T-helper 2 cell (primary cell): ENCODE measurements around the gene CALM1.

ENCODE experiments used
- DNase-seq, 5 experiments: peaks; one replicate each; pipeline versions ENCODE4 v3.0.0 to v3.0.0-alpha.2; 2012 to 2022

The CALM1 gene

GRCh38 chr14:90444077-90444696 is 47.4 kb downstream of the CALM1 start:
- DNase-seq = no peak

GRCh38 chr14:90445011-90445410 is 48.2 kb downstream of the CALM1 start:
- DNase-seq = no peak

DNA sequence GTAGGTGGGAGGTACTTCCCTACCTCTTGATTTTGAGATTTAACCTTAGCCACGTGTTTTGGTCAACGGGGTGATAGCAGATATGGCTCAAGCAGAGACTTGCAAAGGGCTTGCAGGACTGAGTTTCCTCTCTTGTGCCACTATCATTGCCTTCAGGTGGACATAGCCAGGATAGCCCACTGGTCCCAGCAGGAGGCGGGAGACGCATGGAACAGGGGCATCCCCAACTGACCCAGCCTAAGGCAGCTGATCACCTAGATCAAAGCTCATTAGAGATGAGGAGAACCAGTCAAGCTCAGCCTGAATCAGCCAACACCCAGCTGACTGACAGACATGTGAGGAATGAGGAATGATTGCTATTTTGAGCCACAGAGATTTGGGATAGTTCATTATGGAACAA is 49.6 kb downstream of the CALM1 start:
- no peak for DNase-seq

DNA sequence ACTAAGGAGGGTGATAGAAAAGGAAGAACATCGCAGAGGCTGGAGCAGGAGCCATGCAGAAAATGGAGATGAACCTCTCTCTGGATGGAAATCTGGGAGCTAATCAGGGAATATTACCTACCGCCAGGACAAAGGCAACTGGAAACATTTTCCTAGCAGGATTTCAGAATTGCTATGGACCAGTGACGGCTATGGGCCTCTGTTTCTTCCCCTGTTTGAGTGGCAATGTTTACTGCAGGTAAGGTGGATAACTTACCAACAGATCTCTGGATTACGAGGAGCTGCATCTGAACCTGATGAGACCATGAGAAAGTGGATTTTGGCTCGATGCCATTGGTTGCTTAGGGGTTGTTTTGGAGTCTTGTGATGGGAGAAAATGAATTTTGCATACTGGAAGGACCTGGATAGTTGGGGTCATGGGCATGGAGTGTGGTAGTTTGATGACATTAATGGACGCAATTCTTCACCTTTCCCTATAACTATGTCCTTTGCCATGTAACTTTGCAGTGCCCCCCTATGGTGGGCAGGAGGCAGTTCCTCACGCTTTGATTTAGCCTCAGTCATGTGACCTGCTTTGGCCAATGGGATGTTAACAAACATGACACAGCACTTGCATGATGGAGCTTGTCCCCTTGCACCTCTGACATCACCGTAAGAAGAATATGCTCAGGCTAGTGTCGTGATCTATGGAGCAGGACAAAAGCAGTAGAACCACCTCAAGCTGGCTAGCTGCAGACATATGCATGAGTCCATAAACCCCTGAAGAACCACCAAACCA is 51.1 kb downstream of the CALM1 start:
- DNase-seq = peak in 1 of 5 experiments; percentile 13

DNA sequence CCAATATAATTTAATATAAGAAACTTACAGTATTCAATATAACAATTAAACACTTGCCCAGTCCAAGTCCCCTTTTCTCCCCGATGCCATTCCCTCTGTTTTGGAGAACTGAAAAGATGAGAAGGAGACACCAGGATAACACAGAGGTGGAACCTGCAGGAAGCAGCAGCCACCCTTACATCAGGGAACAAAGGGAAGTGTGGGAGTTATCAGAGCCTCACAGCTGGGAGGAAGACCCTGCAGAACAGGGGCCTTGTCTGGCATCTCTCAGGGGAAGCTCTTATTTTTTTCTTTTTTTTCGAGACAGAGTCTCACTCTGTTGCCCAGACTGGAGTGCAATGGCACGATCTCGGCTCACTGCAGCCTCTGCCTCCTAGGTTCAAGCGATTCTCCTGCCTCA is 52.6 kb downstream of the CALM1 start:
- DNase-seq = no peak

DNA sequence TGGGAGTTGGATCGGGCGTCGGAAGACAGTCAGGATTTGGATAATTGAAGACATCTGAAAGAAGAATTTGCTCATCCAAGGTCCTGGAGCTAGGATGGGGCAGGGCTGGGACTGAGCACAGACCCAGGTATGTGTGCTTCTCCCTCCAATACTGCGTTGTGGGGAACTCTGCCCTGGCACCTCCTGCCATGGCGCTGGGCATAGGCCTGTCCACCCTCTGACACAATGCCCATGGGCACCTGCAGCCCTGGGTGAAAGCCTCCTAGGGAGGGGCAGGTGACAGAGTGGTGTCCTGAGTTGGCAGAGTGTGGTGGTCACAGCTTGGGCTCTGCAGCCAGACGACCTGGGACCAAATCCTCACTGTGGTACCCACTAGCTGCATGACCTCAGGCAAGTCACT is 53.3 kb downstream of the CALM1 start:
- no peak for DNase-seq

- no peak for DNase-seq
Measured at GRCh38 chr14:90450667-90451066, 53.8 kb downstream of the CALM1 start.

DNA sequence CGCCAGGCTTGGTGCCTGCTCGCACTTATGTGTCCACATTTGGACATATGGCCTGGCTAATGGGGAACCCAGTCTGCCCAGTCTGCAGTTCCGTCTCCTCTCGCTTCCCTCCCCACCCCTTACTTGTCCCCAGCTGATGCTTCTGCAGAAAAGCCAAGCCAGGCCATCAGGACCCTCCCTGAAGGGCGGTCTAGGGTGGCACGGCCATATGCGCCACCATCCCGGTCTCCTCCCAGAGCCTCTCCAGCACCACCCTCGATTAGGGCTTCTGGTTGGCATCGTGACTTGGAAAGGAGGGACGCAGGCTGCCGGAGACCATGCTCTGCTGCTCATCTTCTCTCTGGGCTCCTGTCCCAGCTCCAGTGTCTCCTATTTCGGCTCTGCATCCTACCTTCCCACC is 54.6 kb downstream of the CALM1 start:
- no peak for DNase-seq

DNA sequence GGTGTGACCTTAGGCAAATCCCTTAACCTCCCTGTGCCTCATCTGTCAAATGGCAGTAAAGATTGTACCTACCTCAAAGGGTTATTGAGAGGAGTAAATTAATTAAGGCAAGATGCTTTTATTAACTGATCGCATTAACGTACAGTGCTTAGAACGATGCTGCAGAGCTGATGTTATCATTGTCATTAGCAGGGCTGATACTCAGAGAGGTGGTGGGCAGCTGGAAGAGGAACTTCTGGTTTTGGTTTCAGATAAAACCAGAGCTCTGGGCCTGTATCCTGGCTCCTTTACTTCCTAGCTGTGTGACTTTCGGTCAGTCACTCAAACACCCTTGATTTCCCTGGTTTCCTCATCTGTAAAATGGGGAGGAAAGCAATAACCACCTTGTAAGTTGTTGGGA is 55.1 kb downstream of the CALM1 start:
- no peak for DNase-seq

DNA sequence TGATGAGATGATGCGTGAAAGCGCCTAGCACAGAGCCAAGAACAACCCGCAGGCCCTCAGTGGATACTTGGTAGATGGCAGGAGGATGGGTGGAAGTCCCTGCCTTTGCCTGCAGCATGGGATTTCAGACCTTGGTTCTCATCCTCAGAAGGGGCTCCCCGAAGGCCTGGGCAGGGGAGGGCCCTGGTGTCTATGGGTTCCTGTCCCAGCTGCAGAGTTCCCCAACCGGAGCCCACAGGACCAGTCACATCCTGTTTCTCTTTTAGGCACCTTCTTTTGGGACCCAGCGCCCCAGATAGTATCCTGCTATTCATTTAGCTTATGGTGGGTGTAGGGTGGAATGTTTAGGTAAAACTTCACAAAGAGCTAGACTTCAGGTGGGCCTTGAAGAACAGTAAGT is 55.5 kb downstream of the CALM1 start:
- no peak for DNase-seq

DNA sequence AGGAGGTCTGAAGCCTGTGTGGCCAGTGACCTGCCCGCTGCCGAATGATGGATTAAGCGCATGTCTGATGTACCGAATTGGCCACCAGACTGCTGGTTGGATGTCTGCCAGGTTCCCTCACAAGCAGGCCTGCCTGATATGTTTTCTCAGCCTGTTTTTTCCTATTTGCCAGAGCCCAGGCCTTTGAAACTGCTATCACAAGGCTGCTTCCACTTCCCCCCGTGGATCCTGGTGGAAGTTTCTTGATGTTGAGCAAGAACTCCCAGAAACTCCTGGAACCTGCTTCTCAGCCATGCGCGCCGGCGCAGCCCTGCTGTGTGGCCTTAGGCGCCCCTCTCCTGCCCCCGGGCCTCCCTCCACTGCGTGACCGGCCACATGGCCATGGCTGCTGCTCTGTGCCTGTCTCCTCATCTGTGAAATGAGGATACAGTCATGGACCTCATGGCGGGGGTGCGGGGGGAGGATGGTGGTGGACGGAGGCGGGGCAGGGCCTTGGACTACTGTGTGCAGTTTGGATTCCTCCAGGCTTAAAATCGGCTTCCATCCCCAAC is 56.6 kb downstream of the CALM1 start:
- no peak for DNase-seq

DNA sequence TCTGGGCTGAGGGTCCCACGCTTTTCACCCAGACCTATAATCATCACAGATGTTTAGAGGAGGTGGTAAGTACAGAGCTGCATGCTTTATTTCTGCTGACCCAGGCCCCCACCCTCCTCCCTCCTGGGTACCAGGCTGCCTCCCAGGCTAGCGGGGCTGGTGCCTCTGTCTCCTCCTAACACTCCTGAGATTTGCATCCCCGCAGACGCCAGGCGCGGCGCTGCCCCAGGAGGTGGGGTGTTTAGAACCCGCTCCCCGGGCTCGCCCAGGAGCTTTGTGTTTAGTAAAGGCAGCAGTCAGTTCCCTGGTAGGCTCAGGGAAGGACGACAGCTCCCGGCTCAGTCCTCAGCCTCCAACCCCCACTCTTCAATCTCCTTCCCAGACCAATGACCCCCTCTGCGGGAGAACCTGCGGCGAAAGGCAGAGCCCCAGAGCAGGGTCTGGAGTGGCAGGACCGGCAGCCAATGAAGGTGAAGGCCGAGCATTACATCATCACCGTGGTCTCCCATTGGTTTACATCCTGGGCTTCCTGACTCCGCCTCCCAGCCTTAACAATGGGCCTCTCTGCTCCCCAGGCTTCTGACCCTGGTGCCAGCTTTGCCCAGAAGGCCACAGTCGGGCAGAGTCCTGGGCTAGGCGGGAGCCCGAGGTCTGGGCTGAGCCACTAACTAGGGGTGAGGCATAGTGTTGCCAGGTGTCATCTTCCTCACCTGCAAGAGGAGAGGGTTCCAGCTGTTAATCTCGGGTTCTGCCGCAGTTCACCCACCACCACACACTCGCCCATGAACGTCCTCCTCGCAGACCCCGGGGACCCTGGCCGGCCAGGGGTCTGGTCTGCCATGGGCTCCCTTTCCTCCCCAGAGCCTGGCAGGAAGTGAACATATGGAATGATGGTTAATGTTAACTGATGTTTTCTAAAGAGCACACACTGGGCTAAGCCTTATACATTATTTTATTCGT is 57.5 kb downstream of the CALM1 start:
- DNase-seq = peak in 1 of 5 experiments; percentile 13

GRCh38 chr14:90455100-90455571 is 58.3 kb downstream of the CALM1 start:
- no peak for DNase-seq

DNA sequence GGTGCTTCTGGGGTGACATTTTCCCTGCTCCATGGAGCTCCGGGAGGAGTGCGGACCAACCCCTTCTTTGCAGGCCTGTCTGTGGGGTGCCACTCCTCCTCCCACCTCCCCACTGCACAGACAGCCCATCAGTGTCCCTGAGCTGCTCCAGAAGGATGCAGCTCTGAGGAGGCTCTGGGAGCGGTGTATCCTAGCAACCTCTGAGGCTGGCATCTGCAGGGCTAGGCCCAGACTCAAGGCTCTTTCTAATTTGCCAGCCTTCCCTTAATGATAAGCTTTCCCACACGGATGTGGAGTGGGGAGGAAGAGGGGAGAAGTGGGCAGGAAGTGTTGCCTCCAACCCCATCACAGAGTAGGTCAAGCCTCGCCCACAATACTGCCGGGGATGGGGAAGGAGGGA is 59.7 kb downstream of the CALM1 start:
- no peak for DNase-seq

DNA sequence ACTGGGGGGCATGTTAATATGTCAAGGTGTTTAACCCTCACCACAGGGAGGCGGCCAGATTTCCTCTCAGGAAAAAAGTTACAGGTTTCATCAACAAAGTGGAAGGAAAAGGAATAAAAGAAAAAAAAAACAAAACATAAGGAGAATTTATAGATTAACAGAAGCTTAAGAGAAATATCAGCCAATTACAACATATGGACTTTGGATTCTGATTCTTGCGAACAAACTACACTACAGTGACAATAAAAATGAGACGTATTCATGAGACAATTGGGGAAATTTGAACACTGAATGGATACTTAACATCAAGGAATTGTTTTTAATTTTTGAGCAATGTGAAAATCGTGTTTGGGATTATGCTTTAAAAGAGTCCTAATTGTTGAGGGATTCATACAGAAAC is 60.4 kb downstream of the CALM1 start:
- no peak for DNase-seq
